Smooth muscle cell (in vitro differentiated cells): ENCODE measurements around the gene GALNT15. TPM values are rescaled to one million over a fixed set of nuclear protein-coding genes. Genes with fewer than 3 reads are reported as not detected.

ENCODE experiments used
- DNase-seq: peaks from one replicate; lab custom pipeline; 2025; ENCODE audit not compliant: unreplicated experiment; lab: John Stamatoyannopoulos, UW
- H2AFZ ChIP-seq: fragments of 200-600 bp; sonication (generic); 2 replicates; pipeline ENCODE4 v1.6.0; 2016; ENCODE audit warnings: antibody characterized with exemption, low read depth, mild to moderate bottlenecking
- H3F3A ChIP-seq: fragments of 200-600 bp; sonication (generic); 2 replicates; pipeline ENCODE4 v1.6.0; 2017; ENCODE audit warnings: antibody characterized with exemption, low read depth
- H3K27ac ChIP-seq: fragments of 200-600 bp; sonication (generic); 2 replicates; pipeline ENCODE4 v1.5.1; 2016; ENCODE audit warnings: low read depth, mild to moderate bottlenecking
- H3K27me3 ChIP-seq: fragments of 200-600 bp; sonication (generic); 2 replicates; pipeline ENCODE4 v1.6.1; 2016; ENCODE audit warnings: low read depth, mild to moderate bottlenecking
- H3K36me3 ChIP-seq: fragments of 200-600 bp; sonication (generic); 2 replicates; pipeline ENCODE4 v1.5.1; 2016; ENCODE audit warnings: low read depth
- H3K4me1 ChIP-seq: fragments of 200-600 bp; sonication (generic); 2 replicates; pipeline ENCODE4 v1.5.1; 2016; ENCODE audit warnings: low read depth
- H3K4me2 ChIP-seq: fragments of 200-600 bp; sonication (generic); 2 replicates; pipeline ENCODE4 v1.6.0; 2016; ENCODE audit warnings: mild to moderate bottlenecking
- H3K4me3 ChIP-seq: fragments of 200-600 bp; sonication (generic); 2 replicates; pipeline ENCODE4 v1.5.1; 2016; ENCODE audit warnings: mild to moderate bottlenecking
- H3K79me2 ChIP-seq: fragments of 200-600 bp; sonication (generic); 2 replicates; pipeline ENCODE4 v1.6.0; 2016; ENCODE audit warnings: low read depth, mild to moderate bottlenecking
- H3K9ac ChIP-seq: fragments of 200-600 bp; sonication (generic); 2 replicates; pipeline ENCODE4 v1.6.0; 2016; ENCODE audit warnings: low read depth
- H3K9me3 ChIP-seq: fragments of 200-600 bp; sonication (generic); replicated peaks from 2 replicates; pipeline ENCODE4 v1.5.1; 2016; ENCODE audit warnings: low read depth
- H4K20me1 ChIP-seq: fragments of 200-600 bp; sonication (generic); 2 replicates; pipeline ENCODE4 v1.6.0; 2016; ENCODE audit warnings: low read depth
- WGBS: methylation state at CpG from one replicate; pipeline ENCODE4 v1.1.7; 2016; ENCODE audit warnings: low lambda C conversion rate; 5-methylcytosine and 5-hydroxymethylcytosine counted together
- polyA plus RNA-seq: library from polyadenylated mRNA; unstranded; fragments of >200 nt; fragmentation: Nextera tagmentation; extraction: Ambion mirVana; gene quantifications from 2 replicates; pipeline ENCODE4 v1.2.1, GENCODE V29; 2016
- total RNA-seq: library from RNA; depleted of rRNA; stranded (reverse); fragments of >200 nt; gene quantifications from 2 replicates; pipeline ENCODE4 v1.2.3, GENCODE V29; 2014
- TF ChIP-seq, protein P1 (sequence below): fragments of 200-600 bp; sonication (generic); IDR thresholded peaks from 2 replicates; pipeline ENCODE4 v1.5.1; 2017; ENCODE audit warnings: borderline replicate concordance, mild to moderate bottlenecking, antibody characterized with exemption; ENCODE audit not compliant: insufficient read depth, poor library complexity, severe bottlenecking

Gene GALNT15
- total and polyA plus RNA-seq, 2 experiments from 2014 or later, result 0.45 to 1.3 TPM

DNA sequence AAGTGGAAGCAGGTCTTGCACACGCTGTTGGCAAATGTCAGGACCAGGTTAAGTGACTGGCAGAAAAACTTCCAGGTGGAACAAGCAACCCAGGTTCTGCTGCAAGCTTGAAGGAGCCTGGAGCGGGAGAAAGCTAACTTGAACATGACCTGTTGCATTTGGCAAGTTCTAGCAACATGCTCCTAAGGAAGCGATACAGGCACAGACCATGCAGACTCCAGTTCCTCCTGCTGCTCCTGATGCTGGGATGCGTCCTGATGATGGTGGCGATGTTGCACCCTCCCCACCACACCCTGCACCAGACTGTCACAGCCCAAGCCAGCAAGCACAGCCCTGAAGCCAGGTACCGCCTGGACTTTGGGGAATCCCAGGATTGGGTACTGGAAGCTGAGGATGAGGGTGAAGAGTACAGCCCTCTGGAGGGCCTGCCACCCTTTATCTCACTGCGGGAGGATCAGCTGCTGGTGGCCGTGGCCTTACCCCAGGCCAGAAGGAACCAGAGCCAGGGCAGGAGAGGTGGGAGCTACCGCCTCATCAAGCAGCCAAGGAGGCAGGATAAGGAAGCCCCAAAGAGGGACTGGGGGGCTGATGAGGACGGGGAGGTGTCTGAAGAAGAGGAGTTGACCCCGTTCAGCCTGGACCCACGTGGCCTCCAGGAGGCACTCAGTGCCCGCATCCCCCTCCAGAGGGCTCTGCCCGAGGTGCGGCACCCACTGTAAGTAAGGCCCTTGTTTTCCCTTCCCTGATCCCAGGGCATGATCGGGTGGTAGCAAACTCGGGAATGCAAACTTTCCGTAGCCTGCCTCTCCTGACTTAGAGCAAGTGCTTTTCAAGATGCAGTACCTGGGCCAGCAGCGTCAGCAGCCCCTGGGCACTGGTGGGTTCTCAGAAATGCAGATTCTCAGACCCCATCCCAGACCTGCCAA is 759 bp downstream of the GALNT15 start:
- no peak overlapping the region for H3K4me3 ChIP-seq
- no peak overlapping the region for H3K9ac ChIP-seq
- no peaks in the 10 kb centered on the region for H3F3A ChIP-seq
- H3K4me2 ChIP-seq, result peak overlapping the region; percentile 74
- DNase-seq, result no peak
- no peak overlapping the region for H2AFZ ChIP-seq
- peaks cover 4% of the 10 kb centered on the region for H3K4me1 ChIP-seq
- no peaks in the 10 kb centered on the region for H3K9me3 ChIP-seq
- WGBS, result 88% methylated on average over 18 of the region's 19 CpGs
- H3K27me3 ChIP-seq, result no peaks in the 10 kb centered on the region
- no peaks in the 10 kb centered on the region for H3K79me2 ChIP-seq
- peak overlapping the region; percentile 64 for H3K27ac ChIP-seq
- TF ChIP-seq, protein P1, sequence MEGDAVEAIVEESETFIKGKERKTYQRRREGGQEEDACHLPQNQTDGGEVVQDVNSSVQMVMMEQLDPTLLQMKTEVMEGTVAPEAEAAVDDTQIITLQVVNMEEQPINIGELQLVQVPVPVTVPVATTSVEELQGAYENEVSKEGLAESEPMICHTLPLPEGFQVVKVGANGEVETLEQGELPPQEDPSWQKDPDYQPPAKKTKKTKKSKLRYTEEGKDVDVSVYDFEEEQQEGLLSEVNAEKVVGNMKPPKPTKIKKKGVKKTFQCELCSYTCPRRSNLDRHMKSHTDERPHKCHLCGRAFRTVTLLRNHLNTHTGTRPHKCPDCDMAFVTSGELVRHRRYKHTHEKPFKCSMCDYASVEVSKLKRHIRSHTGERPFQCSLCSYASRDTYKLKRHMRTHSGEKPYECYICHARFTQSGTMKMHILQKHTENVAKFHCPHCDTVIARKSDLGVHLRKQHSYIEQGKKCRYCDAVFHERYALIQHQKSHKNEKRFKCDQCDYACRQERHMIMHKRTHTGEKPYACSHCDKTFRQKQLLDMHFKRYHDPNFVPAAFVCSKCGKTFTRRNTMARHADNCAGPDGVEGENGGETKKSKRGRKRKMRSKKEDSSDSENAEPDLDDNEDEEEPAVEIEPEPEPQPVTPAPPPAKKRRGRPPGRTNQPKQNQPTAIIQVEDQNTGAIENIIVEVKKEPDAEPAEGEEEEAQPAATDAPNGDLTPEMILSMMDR, result no peak
- H4K20me1 ChIP-seq, result no peaks in the 10 kb centered on the region
- no peaks in the 10 kb centered on the region for H3K36me3 ChIP-seq

GRCh38 chr3:16176391-16177030 is 2.0 kb downstream of the GALNT15 start:
- Histone ChIP-seq H4K20me1 (no peaks in the 10 kb centered on the region), H3K9me3 (no peaks in the 10 kb centered on the region)

GRCh38 chr3:16177382-16177781 is 2.9 kb downstream of the GALNT15 start:
- no peak overlapping the region for H3K4me3 ChIP-seq
- no peak for DNase-seq
- H3F3A ChIP-seq, result no peaks in the 10 kb centered on the region
- no peaks in the 10 kb centered on the region for H3K9me3 ChIP-seq
- no peaks in the 10 kb centered on the region for H3K79me2 ChIP-seq
- H3K36me3 ChIP-seq, result no peaks in the 10 kb centered on the region
- peaks cover 4% of the 10 kb centered on the region for H3K4me1 ChIP-seq
- H3K9ac ChIP-seq, result no peak overlapping the region
- no peak overlapping the region for H2AFZ ChIP-seq
- TF ChIP-seq, protein P1, result no peak
- H4K20me1 ChIP-seq, result no peaks in the 10 kb centered on the region
- 89% methylated on average over 4 of the region's 4 CpGs for WGBS
- no peak overlapping the region for H3K4me2 ChIP-seq
- H3K27ac ChIP-seq, result no peak overlapping the region
- no peaks in the 10 kb centered on the region for H3K27me3 ChIP-seq

More at GRCh38 chr3:16176391-16177030, 2.0 kb downstream of the GALNT15 start:
- H3K9ac ChIP-seq, result no peak overlapping the region
- TF ChIP-seq, protein P1, result no peak
- no peaks in the 10 kb centered on the region for H3K27me3 ChIP-seq
- no peaks in the 10 kb centered on the region for H3K36me3 ChIP-seq
- no peak overlapping the region for H3K27ac ChIP-seq
- H2AFZ ChIP-seq, result no peak overlapping the region
- H3K4me2 ChIP-seq, result no peak overlapping the region
- H3K4me1 ChIP-seq, result peaks cover 4% of the 10 kb centered on the region
- no peaks in the 10 kb centered on the region for H3F3A ChIP-seq
- no peak overlapping the region for H3K4me3 ChIP-seq
- no peaks in the 10 kb centered on the region for H3K79me2 ChIP-seq
- DNase-seq, result no peak
- 84% methylated on average over 6 of the region's 6 CpGs for WGBS
